WTC11 (cell line): ENCODE results near the gene ROS1. TPM values are rescaled to one million over a fixed set of nuclear protein-coding genes. Genes with fewer than 3 reads are reported as not detected.

ENCODE experiments used
- ATAC-seq: fragments of 200-7000 bp; cut with Tn5 transposase; 2 replicates; pipeline ENCODE4 v1.10.0; 2021; ENCODE audit warnings: mild to moderate bottlenecking, moderate library complexity
- CTCF ChIA-PET: fragments of 300-600 bp; sonication (Branson Sonifier 250); formaldehyde crosslinking; loops from one replicate; lab custom pipeline; 2021; ENCODE audit warnings: antibody characterized with exemption; lab: Charles Lee
- POLR2A ChIA-PET: fragments of 350-600 bp; sonication (Branson Sonifier 250); formaldehyde crosslinking; loops from one replicate; lab custom pipeline; 2021; ENCODE audit warnings: antibody characterized with exemption; lab: Charles Lee
- DNase-seq: peaks from one replicate; pipeline ENCODE4 v3.0.0; 2021; ENCODE audit warnings: low spot score
- H3K27ac Mint-ChIP-seq: 2 replicates; pipeline ENCODE4 v1.8.0; 2021; ENCODE audit warnings: mixed read lengths
- H3K27me3 Mint-ChIP-seq: 2 replicates; pipeline ENCODE4 v1.8.0; 2021; ENCODE audit warnings: low read depth, mild to moderate bottlenecking, moderate library complexity, mixed read lengths
- H3K36me3 Mint-ChIP-seq: 2 replicates; pipeline ENCODE4 v1.8.0; 2021; ENCODE audit warnings: mixed read lengths
- H3K4me1 Mint-ChIP-seq: 2 replicates; pipeline ENCODE4 v1.8.0; 2022; ENCODE audit warnings: mixed read lengths
- H3K4me3 Mint-ChIP-seq: 2 replicates; pipeline ENCODE4 v1.8.0; 2021; ENCODE audit warnings: mild to moderate bottlenecking, moderate library complexity, mixed read lengths
- H3K9me3 Mint-ChIP-seq: 2 replicates; pipeline ENCODE4 v1.8.0; 2021; ENCODE audit warnings: mixed read lengths
- ATF1 ChIP-seq: sonication (generic); formaldehyde crosslinking; IDR thresholded peaks from 2 replicates; pipeline ENCODE4 v1.8.1; 2023; ENCODE audit warnings: mild to moderate bottlenecking, moderate library complexity, missing genetic modification reagents
- ATF6 ChIP-seq: sonication (generic); formaldehyde crosslinking; IDR thresholded peaks from 2 replicates; pipeline ENCODE4 v1.8.1; 2023; ENCODE audit warnings: mild to moderate bottlenecking, missing genetic modification reagents
- EMX1 ChIP-seq: fragments of 250-450 bp; sonication (Bioruptor Pico); IDR thresholded peaks from 2 replicates; pipeline ENCODE4 v1.8.0; 2021; ENCODE audit warnings: mild to moderate bottlenecking
- ESRRA ChIP-seq: sonication (generic); formaldehyde crosslinking; IDR thresholded peaks from 2 replicates; pipeline ENCODE4 v1.8.1; 2022; ENCODE audit warnings: mild to moderate bottlenecking, missing genetic modification reagents, borderline replicate concordance
- ETV6 ChIP-seq: sonication (generic); formaldehyde crosslinking; IDR thresholded peaks from 2 replicates; pipeline ENCODE4 v1.8.1; 2022; ENCODE audit warnings: mild to moderate bottlenecking, missing genetic modification reagents
- HMGA2 ChIP-seq: fragments of 250-450 bp; sonication (Bioruptor Pico); IDR thresholded peaks from 2 replicates; pipeline ENCODE4 v1.4.0; 2021; ENCODE audit warnings: mild to moderate bottlenecking, moderate library complexity
- NFYB ChIP-seq: sonication (generic); formaldehyde crosslinking; conservative IDR thresholded peaks from 2 replicates; pipeline ENCODE4 v1.8.0; 2022; ENCODE audit warnings: low read depth, missing genetic modification reagents
- NR1H2 ChIP-seq: sonication (generic); formaldehyde crosslinking; IDR thresholded peaks from 2 replicates; pipeline ENCODE4 v1.9.0; 2021; ENCODE audit warnings: mild to moderate bottlenecking, moderate library complexity, missing genetic modification reagents
- PREB ChIP-seq: sonication (generic); formaldehyde crosslinking; IDR thresholded peaks from 2 replicates; pipeline ENCODE4 v1.8.1; 2022; ENCODE audit warnings: mild to moderate bottlenecking, missing genetic modification reagents, moderate library complexity, borderline replicate concordance
- PRRX2 ChIP-seq: fragments of 250-450 bp; sonication (Bioruptor Pico); IDR thresholded peaks from 2 replicates; pipeline ENCODE4 v1.8.0; 2021; ENCODE audit warnings: mild to moderate bottlenecking
- RELA ChIP-seq: sonication (generic); formaldehyde crosslinking; IDR thresholded peaks from 2 replicates; pipeline ENCODE4 v1.8.1; 2022; ENCODE audit warnings: missing genetic modification reagents, mild to moderate bottlenecking, borderline replicate concordance
- SMAD3 ChIP-seq: sonication (generic); formaldehyde crosslinking; IDR thresholded peaks from 2 replicates; pipeline ENCODE4 v1.8.0; 2022; ENCODE audit warnings: missing genetic modification reagents, mild to moderate bottlenecking, borderline replicate concordance
- TP53 ChIP-seq: sonication (generic); formaldehyde crosslinking; IDR thresholded peaks from 2 replicates; pipeline ENCODE4 v1.8.1; 2023; ENCODE audit warnings: mild to moderate bottlenecking, missing genetic modification reagents
- ZBTB21 ChIP-seq: sonication (generic); formaldehyde crosslinking; IDR thresholded peaks from 2 replicates; pipeline ENCODE4 v1.8.1; 2023; ENCODE audit warnings: mild to moderate bottlenecking, missing genetic modification reagents, borderline replicate concordance
- ZMAT4 ChIP-seq: fragments of 250-450 bp; sonication (Bioruptor Pico); IDR thresholded peaks from 2 replicates; pipeline ENCODE4 v1.9.0; 2021; ENCODE audit warnings: mild to moderate bottlenecking
- ZNF138 ChIP-seq: sonication (generic); formaldehyde crosslinking; conservative IDR thresholded peaks from 2 replicates; pipeline ENCODE4 v1.8.1; 2022; ENCODE audit warnings: mild to moderate bottlenecking, moderate library complexity, missing genetic modification reagents
- ZNF396 ChIP-seq: fragments of 250-450 bp; sonication (Bioruptor Pico); IDR thresholded peaks from 2 replicates; pipeline ENCODE4 v1.8.0; 2021; ENCODE audit warnings: mild to moderate bottlenecking, moderate library complexity, borderline replicate concordance
- total RNA-seq: library from RNA; stranded (reverse); gene quantifications from 3 replicates; pipeline ENCODE4 v1.2.3, GENCODE V29; 2021
- TF ChIP-seq, protein P1 (sequence below): sonication (generic); formaldehyde crosslinking; IDR thresholded peaks from 2 replicates; pipeline ENCODE4 v1.8.1; 2023; ENCODE audit warnings: mild to moderate bottlenecking, missing genetic modification reagents, moderate library complexity
- TF ChIP-seq, protein P2 (sequence below): sonication (generic); formaldehyde crosslinking; IDR thresholded peaks from 2 replicates; pipeline ENCODE4 v1.8.0; 2022; ENCODE audit warnings: mild to moderate bottlenecking, missing genetic modification reagents
- TF ChIP-seq, protein P3 (sequence below): fragments of 250-450 bp; sonication (Bioruptor Pico); IDR thresholded peaks from 2 replicates; pipeline ENCODE4 v1.9.0; 2021; ENCODE audit warnings: moderate library complexity, mild to moderate bottlenecking, inconsistent platforms, borderline replicate concordance
- TF ChIP-seq, protein P4 (sequence below): sonication (generic); formaldehyde crosslinking; conservative IDR thresholded peaks from 2 replicates; pipeline ENCODE4 v1.8.1; 2023; ENCODE audit warnings: mild to moderate bottlenecking, low read depth, missing genetic modification reagents, moderate library complexity

ROS1 gene
- total RNA-seq, 1 experiment from 2014 or later, result 0.02 TPM

- TF ChIP-seq ATF1 (CRISPR knock-in tag), result no peak
These were observed 7.9 kb downstream of the ROS1 start (continued) for GRCh38 chr6:117417851-117418250.

DNA sequence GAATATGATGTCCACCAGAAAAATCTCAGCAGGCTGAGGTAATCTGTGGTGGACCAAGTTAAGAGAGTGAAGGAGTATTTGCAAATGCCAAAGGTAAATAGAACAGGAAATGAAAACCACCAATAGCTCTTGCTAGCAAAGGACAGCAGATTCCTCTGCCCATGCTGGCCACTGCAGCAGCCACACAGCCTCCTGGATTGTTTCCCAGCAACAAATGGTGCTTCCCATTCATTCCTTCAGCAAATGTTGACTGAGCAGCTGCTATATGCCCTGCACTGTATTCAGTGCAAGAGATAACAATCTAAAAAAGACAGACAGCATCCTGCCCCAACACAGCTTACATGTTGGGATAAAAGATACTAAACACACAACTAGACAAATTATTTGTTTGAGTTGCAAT, 11.0 kb downstream of the ROS1 start:
- TF ChIP-seq ZNF138 (CRISPR knock-in tag), result no peak
- no peak for TF ChIP-seq PREB (CRISPR knock-in tag)
- TF ChIP-seq ZNF396 (CRISPR knock-in tag), result no peak
- TF ChIP-seq ZMAT4, result no peak
- TF ChIP-seq NR1H2 (CRISPR knock-in tag), result no peak
- TF ChIP-seq ETV6 (CRISPR knock-in tag), result no peak
- TF ChIP-seq, protein P1, sequence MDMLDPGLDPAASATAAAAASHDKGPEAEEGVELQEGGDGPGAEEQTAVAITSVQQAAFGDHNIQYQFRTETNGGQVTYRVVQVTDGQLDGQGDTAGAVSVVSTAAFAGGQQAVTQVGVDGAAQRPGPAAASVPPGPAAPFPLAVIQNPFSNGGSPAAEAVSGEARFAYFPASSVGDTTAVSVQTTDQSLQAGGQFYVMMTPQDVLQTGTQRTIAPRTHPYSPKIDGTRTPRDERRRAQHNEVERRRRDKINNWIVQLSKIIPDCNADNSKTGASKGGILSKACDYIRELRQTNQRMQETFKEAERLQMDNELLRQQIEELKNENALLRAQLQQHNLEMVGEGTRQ (CRISPR knock-in tag), result no peak
- TF ChIP-seq, protein P2, sequence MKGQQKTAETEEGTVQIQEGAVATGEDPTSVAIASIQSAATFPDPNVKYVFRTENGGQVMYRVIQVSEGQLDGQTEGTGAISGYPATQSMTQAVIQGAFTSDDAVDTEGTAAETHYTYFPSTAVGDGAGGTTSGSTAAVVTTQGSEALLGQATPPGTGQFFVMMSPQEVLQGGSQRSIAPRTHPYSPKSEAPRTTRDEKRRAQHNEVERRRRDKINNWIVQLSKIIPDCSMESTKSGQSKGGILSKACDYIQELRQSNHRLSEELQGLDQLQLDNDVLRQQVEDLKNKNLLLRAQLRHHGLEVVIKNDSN (CRISPR knock-in tag), result no peak
- no peak for TF ChIP-seq HMGA2 (CRISPR knock-in tag)
- TF ChIP-seq RELA, result no peak
- TF ChIP-seq, protein P3, sequence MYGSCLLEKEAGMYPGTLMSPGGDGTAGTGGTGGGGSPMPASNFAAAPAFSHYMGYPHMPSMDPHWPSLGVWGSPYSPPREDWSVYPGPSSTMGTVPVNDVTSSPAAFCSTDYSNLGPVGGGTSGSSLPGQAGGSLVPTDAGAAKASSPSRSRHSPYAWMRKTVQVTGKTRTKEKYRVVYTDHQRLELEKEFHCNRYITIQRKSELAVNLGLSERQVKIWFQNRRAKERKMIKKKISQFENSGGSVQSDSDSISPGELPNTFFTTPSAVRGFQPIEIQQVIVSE (CRISPR knock-in tag), result no peak
- no peak for TF ChIP-seq EMX1 (CRISPR knock-in tag)
- no peak for TF ChIP-seq NFYB (CRISPR knock-in tag)
- no peak for TF ChIP-seq PRRX2
- no peak for TF ChIP-seq ESRRA (CRISPR knock-in tag)
- no peak for TF ChIP-seq SMAD3 (CRISPR knock-in tag)
- TF ChIP-seq, protein P4, sequence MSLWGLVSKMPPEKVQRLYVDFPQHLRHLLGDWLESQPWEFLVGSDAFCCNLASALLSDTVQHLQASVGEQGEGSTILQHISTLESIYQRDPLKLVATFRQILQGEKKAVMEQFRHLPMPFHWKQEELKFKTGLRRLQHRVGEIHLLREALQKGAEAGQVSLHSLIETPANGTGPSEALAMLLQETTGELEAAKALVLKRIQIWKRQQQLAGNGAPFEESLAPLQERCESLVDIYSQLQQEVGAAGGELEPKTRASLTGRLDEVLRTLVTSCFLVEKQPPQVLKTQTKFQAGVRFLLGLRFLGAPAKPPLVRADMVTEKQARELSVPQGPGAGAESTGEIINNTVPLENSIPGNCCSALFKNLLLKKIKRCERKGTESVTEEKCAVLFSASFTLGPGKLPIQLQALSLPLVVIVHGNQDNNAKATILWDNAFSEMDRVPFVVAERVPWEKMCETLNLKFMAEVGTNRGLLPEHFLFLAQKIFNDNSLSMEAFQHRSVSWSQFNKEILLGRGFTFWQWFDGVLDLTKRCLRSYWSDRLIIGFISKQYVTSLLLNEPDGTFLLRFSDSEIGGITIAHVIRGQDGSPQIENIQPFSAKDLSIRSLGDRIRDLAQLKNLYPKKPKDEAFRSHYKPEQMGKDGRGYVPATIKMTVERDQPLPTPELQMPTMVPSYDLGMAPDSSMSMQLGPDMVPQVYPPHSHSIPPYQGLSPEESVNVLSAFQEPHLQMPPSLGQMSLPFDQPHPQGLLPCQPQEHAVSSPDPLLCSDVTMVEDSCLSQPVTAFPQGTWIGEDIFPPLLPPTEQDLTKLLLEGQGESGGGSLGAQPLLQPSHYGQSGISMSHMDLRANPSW, result no peak
- TF ChIP-seq ATF6 (CRISPR knock-in tag), result no peak
- no peak for TF ChIP-seq TP53
- no peak for TF ChIP-seq ZBTB21 (CRISPR knock-in tag)
- CTCF ChIA-PET, result no interaction called here
- Mint-ChIP-seq H3K27me3 (peaks cover 5% of the 10 kb centered on the region; the same call in 1 of the 2 replicates), H3K36me3 (no peaks in the 10 kb centered on the region), H3K4me1 (peaks cover 15% of the 10 kb centered on the region), H3K4me3 (no peak overlapping the region), H3K27ac (no peak overlapping the region), H3K9me3 (no peaks in the 10 kb centered on the region)
- POLR2A ChIA-PET, result interaction anchor here (1.0 kb wide), 1 partner anchor 22 kb away, joined by 3 read pairs; no protein-coding TSS in a partner anchor
- DNase-seq, result no peak
- 0 out of 2 replicates have a peak, but pooled peaks have one; percentile 39 for ATAC-seq
